Measurements from ENCODE around the gene JKAMP.
A peak's percentile ranks its signal among the peaks of the same experiment; 100 is the strongest.

The JKAMP gene

GRCh38 chr14:59481407-59481806, 2.9 kb upstream of the JKAMP start:
- DNase-seq (ENCODE audit: low read depth in 3 of 3), result no peak

- no peak for DNase-seq (ENCODE audit: low read depth in 3 of 3)
These were observed 2.3 kb upstream of the JKAMP start for GRCh38 chr14:59481871-59482540.

GRCh38 chr14:59482541-59483331, 1.6 kb upstream of the JKAMP start:
- DNase-seq (ENCODE audit: low read depth in 3 of 3), result no peak

DNA sequence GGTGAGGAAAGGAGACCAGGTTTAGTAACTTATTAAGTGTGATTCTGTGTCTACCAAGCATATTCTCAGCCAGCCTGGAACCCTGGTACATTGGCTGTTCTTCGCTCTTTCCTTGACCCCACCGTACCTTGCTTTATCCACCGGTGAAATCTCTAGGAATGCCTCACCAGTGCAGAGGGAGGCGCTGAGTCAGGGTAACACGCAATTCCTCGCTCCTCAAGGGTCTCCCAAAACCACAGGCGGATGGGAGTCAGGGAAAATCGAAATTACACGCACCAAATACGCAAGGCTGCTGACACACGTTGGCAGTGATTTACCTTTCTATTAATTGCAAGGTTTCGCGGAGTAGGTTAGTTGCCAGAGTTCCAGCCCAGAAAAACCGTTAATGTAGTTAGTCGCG, 954 bp upstream of the JKAMP start:
- DNase-seq (ENCODE audit: low read depth in 3 of 3), result no peak

DNA sequence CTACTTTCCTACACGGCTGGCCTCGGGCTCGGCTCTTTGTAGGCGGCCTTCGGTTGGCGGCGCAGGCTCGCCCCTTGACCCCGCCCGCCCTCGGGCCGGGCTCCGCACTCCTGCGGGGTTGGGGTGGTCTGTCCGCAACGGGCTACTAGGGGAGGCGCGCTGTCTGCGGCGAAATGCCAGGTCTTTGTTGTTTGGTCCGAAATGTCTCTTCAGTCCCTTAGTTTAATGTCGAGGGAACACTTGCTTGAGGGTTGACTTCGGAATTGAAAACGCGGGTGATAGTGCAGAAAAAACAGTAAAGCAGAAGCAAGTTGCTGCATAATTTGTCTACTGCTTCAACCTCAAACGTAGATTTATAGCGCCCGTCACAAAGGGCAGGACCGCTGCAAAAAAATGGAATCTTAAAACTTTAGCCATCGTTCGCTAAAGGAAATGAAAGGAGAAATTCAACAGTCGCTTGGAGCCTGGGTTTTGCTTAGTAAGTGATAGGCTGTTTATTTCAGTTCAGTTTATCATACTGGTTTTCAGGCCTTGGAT, 390 bp downstream of the JKAMP start:
- DNase-seq (ENCODE audit: low read depth in 3 of 3), result no peak

- no peak for DNase-seq (ENCODE audit: low read depth in 3 of 3)
These were observed 6.4 kb downstream of the JKAMP start for GRCh38 chr14:59490756-59491155.

- no peak for DNase-seq (ENCODE audit: low read depth in 3 of 3)
These were observed 8.1 kb downstream of the JKAMP start for GRCh38 chr14:59492384-59492783.

GRCh38 chr14:59500732-59501131, 16.4 kb downstream of the JKAMP start:
- DNase-seq (ENCODE audit: low read depth in 3 of 3), result no peak

DNA sequence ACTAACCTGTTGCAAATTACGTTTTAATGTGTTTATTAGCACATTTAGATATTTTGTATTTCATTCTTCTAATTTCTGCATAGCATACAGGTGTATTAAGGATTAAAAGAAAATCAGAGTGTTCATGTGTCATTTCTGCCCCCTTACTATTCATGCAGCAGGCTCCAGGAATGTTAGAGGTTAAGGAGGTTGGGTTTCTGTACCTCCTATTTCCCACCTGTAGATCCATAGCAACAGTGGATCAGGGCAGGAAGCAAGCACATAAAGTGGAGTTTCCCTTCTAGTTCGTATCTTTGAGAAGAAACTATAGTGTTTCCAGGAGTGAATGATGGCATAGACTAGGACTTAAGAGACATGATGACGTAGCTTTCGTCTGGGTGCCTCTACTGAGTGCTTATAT, 18.9 kb downstream of the JKAMP start:
- DNase-seq (ENCODE audit: low read depth in 3 of 3), result no peak

- peak in 2 of 3 experiments; percentile 4 to 46 for DNase-seq (ENCODE audit: low read depth in 3 of 3)
These were observed 22.9 kb downstream of the JKAMP start for GRCh38 chr14:59507063-59507751.

- no peak for DNase-seq (ENCODE audit: low read depth in 3 of 3)
These were observed 23.4 kb downstream of the JKAMP start for GRCh38 chr14:59507752-59508103.

GRCh38 chr14:59509101-59509500, 24.8 kb downstream of the JKAMP start:
- no peak for DNase-seq (ENCODE audit: low read depth in 3 of 3)

GRCh38 chr14:59510001-59510400, 25.7 kb downstream of the JKAMP start:
- no peak for DNase-seq (ENCODE audit: low read depth in 3 of 3)

DNA sequence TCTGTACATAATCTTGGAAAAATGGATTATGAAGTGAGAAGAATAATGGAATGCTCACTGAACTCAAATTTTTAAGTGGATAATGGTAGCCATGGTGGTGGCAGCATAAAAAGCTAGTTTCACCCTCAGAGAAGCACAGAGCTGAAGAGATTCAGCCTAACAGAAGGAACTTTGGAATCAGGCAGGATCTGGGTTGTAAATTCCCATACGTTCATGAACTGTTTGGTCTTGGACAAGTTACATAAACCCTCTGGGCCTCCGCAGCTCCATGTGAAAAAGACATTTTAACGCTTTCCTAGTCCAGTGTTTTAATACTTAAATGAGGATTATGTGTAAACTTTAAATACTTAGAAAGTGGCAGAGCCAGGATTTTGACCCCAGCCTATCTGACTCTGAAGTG, 26.6 kb downstream of the JKAMP start:
- DNase-seq (ENCODE audit: low read depth in 3 of 3), result no peak

DNA sequence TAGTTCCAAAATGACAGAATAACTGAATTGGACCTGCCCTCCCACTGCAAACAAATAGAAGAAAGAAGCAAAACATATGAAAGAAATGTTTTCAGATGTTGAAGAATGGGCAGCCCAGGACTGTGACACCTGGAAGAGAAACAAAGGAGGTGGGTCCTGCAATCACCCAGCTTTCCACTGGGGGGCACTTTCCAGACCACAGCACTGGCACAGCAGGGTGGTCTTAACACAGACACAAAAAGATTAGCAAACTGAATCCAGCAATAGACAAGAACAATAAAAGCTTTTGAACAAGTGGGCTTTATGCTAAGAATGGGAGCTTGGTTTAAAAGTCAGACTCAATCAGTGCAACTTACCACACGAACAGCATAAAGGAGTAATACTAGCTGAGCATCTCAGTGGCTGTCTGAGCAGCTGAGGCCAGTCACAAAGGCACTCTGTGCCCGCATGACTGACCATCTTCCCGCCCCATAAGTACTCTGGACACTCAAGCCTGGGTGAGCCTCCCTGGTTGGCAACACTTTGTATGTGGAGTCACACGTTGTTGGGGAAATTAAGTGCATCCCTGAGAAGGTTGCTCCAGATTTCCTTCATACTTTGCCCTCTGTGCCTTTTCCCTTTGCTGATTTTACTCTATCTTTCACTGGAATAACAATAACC, 27.7 kb downstream of the JKAMP start:
- DNase-seq (ENCODE audit: low read depth in 3 of 3), result no peak

- no peak for DNase-seq (ENCODE audit: low read depth in 3 of 3)
These were observed 35.9 kb downstream of the JKAMP start for GRCh38 chr14:59520224-59520623.

- DNase-seq (ENCODE audit: low read depth in 3 of 3), result no peak
These were observed 44.9 kb downstream of the JKAMP start for GRCh38 chr14:59529189-59529588.

DNA sequence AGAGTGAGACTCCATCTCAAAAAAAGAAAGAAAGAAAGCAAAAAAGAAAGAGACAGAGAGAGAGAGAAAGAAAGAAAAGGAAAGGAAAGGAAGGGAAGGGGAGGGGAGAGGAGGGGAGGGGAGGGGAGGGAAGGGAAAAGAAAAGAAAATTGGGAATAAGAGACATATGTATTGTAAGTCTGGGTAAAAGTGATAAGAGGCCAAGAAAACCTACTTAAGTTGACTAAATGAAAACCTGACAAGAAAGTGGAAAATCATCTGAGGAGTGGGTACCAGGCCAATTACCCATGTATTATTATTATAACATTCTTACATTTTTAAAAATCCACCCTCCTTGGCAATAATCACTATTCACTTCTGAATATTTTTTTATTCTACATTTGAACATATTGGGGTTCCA, 46.0 kb downstream of the JKAMP start:
- DNase-seq (ENCODE audit: low read depth in 3 of 3), result no peak

- DNase-seq (ENCODE audit: low read depth in 3 of 3), result no peak
These were observed 48.1 kb downstream of the JKAMP start for GRCh38 chr14:59532419-59532818.

DNA sequence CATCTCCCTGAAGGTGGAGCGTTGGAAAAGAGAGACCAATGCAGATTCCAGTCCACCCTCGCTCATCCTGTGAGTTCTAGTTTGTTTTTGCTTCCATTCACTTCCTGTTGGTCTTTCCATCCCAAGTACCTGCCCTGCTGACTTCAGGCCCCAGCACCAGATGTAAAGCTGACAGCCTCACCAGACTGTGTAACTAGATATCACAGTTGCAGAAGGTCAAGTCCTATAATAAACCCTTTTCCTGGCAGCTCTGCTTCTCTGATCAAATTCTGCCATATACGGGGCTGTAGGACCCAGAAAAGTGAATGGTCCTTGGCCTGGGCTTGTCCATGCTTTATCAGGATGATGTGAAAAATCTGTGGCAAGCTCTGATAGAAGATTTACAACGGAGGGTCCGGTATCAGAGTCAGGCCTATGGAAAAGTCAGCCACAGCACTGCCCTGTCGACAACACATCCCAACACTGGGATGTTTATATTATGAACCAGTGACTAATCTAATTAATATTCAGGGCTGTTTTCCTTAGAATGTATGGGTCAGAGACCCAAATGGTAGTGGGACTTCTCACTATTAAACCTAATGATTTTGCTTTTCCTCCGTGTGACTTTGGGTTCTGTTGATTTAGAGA, 50.2 kb downstream of the JKAMP start:
- DNase-seq (ENCODE audit: low read depth in 3 of 3), result no peak

GRCh38 chr14:59537476-59537875, 53.2 kb downstream of the JKAMP start:
- no peak for DNase-seq (ENCODE audit: low read depth in 3 of 3)

DNA sequence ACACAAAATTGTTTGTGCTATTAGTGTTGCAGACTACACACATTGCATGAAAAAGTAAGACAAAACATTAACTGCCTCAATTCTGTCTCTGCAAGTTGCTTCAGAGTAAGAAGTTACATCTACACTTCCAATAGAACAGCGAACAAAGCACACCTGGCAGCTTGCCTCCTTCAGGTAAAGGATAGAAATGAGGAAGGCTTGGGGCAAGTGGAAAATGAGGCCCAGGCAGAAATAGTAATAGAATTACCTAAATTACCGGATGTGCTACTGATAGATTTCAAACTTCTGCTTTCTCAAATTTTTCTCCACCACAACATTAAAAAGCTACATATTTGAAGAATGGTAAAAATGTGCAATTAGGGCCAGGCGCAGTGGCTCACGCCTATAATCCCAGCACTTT, 54.6 kb downstream of the JKAMP start:
- DNase-seq (ENCODE audit: low read depth in 3 of 3), result no peak

Measured in stimulated activated CD4-positive, alpha-beta T cell treated with anti-CD3 and anti-CD28 coated beads, TNF-alpha, amount 100 ng/mL, for 24 hours (primary cell).